ENCODE results near the gene OR9I1. TPM values are rescaled to one million over a fixed set of nuclear protein-coding genes. Genes with fewer than 3 reads are reported as not detected.

Gene OR9I1
- total and polyA plus RNA-seq, 10 of the 15 experiments (the other 5 are each of a cell fraction or from before 2014, with no cell fraction given) = not detected

DNA sequence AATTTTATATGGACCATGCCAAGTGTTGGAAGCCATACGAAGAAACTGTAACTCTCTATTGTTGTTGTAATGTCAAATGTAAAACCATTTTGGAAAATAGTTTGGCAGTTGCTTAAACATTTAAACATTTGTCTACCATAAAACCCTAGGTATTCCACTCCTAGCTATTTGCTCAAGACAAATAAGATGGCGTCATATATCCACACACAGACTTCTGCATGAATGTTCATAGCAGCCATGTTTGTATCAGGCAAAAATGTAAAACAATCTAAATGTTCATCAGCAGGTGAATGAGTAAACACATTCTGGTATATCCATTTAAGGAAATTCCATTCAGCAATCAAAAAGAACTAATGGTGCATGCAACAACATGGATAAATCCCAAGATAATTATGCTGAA, 27.9 kb downstream of the OR9I1 start (continued):
- no peak for TF ChIP-seq DPF2 (IDR thresholded peaks at IDR 0.05)
- TF ChIP-seq IKZF1 (conservative IDR thresholded peaks at IDR 0.05) = no peak
- TF ChIP-seq ZNF622 (IDR thresholded peaks at IDR 0.05) = no peak

DNA sequence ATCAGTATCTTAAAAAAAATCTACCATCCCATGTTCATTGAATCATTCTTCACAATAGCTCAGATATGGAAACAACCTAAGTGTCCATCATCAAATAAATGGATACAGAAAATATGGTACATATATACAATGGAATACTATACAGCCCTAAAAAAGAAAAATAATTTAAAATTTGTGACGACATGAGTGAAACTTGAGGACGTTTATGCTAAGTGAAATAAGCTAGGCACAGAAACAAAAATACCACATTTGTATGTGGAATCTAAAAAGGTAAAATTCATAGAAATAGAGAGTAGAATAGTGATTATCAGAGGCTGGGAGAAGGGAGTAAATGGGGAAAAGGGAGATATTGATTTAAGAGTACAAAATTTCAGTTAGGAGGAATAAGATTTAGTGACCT, 38.8 kb downstream of the OR9I1 start:
- FAIRE-seq = no peak
- no peaks in the 10 kb centered on the region for H3K9me3 ChIP-seq (replicated peaks; ENCODE audit: control insufficient read depth, insufficient read depth, low read length)
- ChIA-PET SMC1A (ENCODE audit: uncharacterized antibody, unreplicated experiment) (interaction anchor here (0.7 kb wide), 1 partner anchor 10 kb away, joined by 3 read pairs; no protein-coding TSS in a partner anchor), CTCF (no interaction called here), POLR2A (no interaction called here), RAD21 (ENCODE audit: unreplicated experiment) (no interaction called here)
- ATAC-seq = no peak
- no peak overlapping the region for H3K4me2 ChIP-seq (ENCODE audit: control insufficient read depth, insufficient read depth)
- H3K27me3 ChIP-seq (replicated peaks in 1 of 2; ENCODE audit: control insufficient read depth in 2 of 2, insufficient read depth in 2 of 2, low read length in 1 of 2) = no peaks in the 10 kb centered on the region
- no peaks in the 10 kb centered on the region for H3K4me1 ChIP-seq (ENCODE audit: control insufficient read depth, insufficient read depth, low read length)
- no peaks in the 10 kb centered on the region for H3K79me2 ChIP-seq (ENCODE audit: control insufficient read depth, insufficient read depth, low read length)
- no peak overlapping the region for H3K9ac ChIP-seq (ENCODE audit: control insufficient read depth, insufficient read depth, low read length)
- no peak overlapping the region for H2AFZ ChIP-seq (ENCODE audit: control insufficient read depth, low read depth, low read length)
- H3K36me3 ChIP-seq (ENCODE audit: control insufficient read depth in 2 of 2, insufficient read depth in 2 of 2, low read length in 1 of 2) = no peaks in the 10 kb centered on the region
- in situ Hi-C loops (cut with MboI) = no loop called here
- intact Hi-C loops (cut with micrococcal nuclease; ENCODE audit: unreplicated experiment) = no loop called here
- BruUV-seq (replicated peaks) = no TSS peak
- no peak for TF ChIP-seq CHD2 (IDR thresholded peaks at IDR 0.05; ENCODE audit: borderline replicate concordance, low read depth, low read length)
- TF ChIP-seq RBBP5 (conservative IDR thresholded peaks at IDR 0.05) = no peak
- no peak for TF ChIP-seq SREBF2 (IDR thresholded peaks at IDR 0.05; ENCODE audit: low read length)
- TF ChIP-seq HDGF (IDR thresholded peaks at IDR 0.05) = no peak
- no peak for TF ChIP-seq FOS (IDR thresholded peaks at IDR 0.05; ENCODE audit: borderline replicate concordance, extremely low read depth, insufficient read length)
- no peak for TF ChIP-seq JUND (IDR thresholded peaks at IDR 0.05; ENCODE audit: low read depth, low read length)
- no peak for TF ChIP-seq BCL11A (IDR thresholded peaks at IDR 0.05; ENCODE audit: low read depth, low read length)
- TF ChIP-seq NFYB (IDR thresholded peaks at IDR 0.05; ENCODE audit: insufficient read depth, low read depth, low read length) = no peak
- TF ChIP-seq, protein P1, sequence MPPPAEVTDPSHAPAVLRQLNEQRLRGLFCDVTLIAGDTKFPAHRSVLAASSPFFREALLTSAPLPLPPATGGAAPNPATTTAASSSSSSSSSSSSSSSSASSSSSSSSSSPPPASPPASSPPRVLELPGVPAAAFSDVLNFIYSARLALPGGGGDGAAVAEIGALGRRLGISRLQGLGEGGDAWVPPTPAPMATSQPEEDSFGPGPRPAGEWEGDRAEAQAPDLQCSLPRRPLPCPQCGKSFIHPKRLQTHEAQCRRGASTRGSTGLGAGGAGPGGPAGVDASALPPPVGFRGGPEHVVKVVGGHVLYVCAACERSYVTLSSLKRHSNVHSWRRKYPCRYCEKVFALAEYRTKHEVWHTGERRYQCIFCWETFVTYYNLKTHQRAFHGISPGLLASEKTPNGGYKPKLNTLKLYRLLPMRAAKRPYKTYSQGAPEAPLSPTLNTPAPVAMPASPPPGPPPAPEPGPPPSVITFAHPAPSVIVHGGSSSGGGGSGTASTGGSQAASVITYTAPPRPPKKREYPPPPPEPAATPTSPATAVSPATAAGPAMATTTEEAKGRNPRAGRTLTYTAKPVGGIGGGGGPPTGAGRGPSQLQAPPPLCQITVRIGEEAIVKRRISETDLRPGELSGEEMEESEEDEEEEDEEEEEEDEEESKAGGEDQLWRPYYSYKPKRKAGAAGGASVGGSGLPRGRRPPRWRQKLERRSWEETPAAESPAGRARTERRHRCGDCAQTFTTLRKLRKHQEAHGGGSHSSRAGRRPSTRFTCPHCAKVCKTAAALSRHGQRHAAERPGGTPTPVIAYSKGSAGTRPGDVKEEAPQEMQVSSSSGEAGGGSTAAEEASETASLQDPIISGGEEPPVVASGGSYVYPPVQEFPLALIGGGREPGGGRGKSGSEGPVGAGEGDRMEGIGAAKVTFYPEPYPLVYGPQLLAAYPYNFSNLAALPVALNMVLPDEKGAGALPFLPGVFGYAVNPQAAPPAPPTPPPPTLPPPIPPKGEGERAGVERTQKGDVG (CRISPR knock-in tag; IDR thresholded peaks at IDR 0.05) = no peak
- no peak for TF ChIP-seq IRF4 (IDR thresholded peaks at IDR 0.05; ENCODE audit: low read depth, low read length)
- TF ChIP-seq ZZZ3 (IDR thresholded peaks at IDR 0.05; ENCODE audit: control insufficient read depth, insufficient read length, low read depth) = no peak
- no peak for TF ChIP-seq NR2F1 (conservative IDR thresholded peaks at IDR 0.05)
- TF ChIP-seq, protein P2, sequence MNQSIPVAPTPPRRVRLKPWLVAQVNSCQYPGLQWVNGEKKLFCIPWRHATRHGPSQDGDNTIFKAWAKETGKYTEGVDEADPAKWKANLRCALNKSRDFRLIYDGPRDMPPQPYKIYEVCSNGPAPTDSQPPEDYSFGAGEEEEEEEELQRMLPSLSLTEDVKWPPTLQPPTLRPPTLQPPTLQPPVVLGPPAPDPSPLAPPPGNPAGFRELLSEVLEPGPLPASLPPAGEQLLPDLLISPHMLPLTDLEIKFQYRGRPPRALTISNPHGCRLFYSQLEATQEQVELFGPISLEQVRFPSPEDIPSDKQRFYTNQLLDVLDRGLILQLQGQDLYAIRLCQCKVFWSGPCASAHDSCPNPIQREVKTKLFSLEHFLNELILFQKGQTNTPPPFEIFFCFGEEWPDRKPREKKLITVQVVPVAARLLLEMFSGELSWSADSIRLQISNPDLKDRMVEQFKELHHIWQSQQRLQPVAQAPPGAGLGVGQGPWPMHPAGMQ (IDR thresholded peaks at IDR 0.05; ENCODE audit: borderline replicate concordance) = no peak
- no peak for TF ChIP-seq ZBED1 (IDR thresholded peaks at IDR 0.05; ENCODE audit: borderline replicate concordance)
- TF ChIP-seq, protein P3, sequence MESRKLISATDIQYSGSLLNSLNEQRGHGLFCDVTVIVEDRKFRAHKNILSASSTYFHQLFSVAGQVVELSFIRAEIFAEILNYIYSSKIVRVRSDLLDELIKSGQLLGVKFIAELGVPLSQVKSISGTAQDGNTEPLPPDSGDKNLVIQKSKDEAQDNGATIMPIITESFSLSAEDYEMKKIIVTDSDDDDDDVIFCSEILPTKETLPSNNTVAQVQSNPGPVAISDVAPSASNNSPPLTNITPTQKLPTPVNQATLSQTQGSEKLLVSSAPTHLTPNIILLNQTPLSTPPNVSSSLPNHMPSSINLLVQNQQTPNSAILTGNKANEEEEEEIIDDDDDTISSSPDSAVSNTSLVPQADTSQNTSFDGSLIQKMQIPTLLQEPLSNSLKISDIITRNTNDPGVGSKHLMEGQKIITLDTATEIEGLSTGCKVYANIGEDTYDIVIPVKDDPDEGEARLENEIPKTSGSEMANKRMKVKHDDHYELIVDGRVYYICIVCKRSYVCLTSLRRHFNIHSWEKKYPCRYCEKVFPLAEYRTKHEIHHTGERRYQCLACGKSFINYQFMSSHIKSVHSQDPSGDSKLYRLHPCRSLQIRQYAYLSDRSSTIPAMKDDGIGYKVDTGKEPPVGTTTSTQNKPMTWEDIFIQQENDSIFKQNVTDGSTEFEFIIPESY (IDR thresholded peaks at IDR 0.05) = no peak
- no peak for TF ChIP-seq RB1 (IDR thresholded peaks at IDR 0.05; ENCODE audit: borderline replicate concordance)
- no peak overlapping the region for H3K4me3 ChIP-seq
- WGBS (ENCODE audit: insufficient coverage, insufficient replicate concordance, low lambda C conversion rate, missing lambda C conversion rate) = 0% methylated on average over 2 of the region's 2 CpGs
- no peaks in the 10 kb centered on the region for H4K20me1 ChIP-seq (ENCODE audit: control insufficient read depth, insufficient read depth)
- no peak for DNase-seq (ENCODE audit: low read depth, low spot score)
- H3K27ac ChIP-seq (ENCODE audit: control insufficient read depth, insufficient read depth) = no peak overlapping the region

All from GM12878 (cell line).